ENCODE measurements around the gene SH3RF2. TPM values are rescaled to one million over a fixed set of nuclear protein-coding genes. Genes with fewer than 3 reads are reported as not detected.

Gene SH3RF2
- total and polyA plus RNA-seq, 2 of the 13 experiments (the other 11 are each of a cell fraction or from before 2014, with no cell fraction given), result 2.6 to 3.7 TPM

Other genes starting within 250 kb of the SH3RF2 start
- 20.3 and 22.9 TPM in 2 replicates for gene PRELID2, start 101.2 kb upstream of the SH3RF2 start, total RNA-seq (2016; rRNA removed; fragmentation: Illumina TruSeq; extraction: Trizol)
- gene PRELID2, start 101.2 kb upstream of the SH3RF2 start, polyA plus RNA-seq (2011; rRNA removed), result 7.7 and 10.0 TPM in 2 replicates
- gene GRXCR2, start 63.6 kb upstream of the SH3RF2 start, total RNA-seq (2016; rRNA removed; fragmentation: Illumina TruSeq; extraction: Trizol), result not detected in 2 replicates
- not detected in 2 replicates for gene GRXCR2, start 63.6 kb upstream of the SH3RF2 start, polyA plus RNA-seq (2011; rRNA removed)
- not detected in 2 replicates for gene PLAC8L1, start 169.0 kb downstream of the SH3RF2 start, total RNA-seq (2016; rRNA removed; fragmentation: Illumina TruSeq; extraction: Trizol)
- gene PLAC8L1, start 169.0 kb downstream of the SH3RF2 start, polyA plus RNA-seq (2011; rRNA removed), result 0.29 and 0.44 TPM in 2 replicates
- 96.5 and 140 TPM in 2 replicates for gene LARS1, start 246.1 kb downstream of the SH3RF2 start, total RNA-seq (2016; rRNA removed; fragmentation: Illumina TruSeq; extraction: Trizol)
- 21.2 and 21.8 TPM in 2 replicates for gene LARS1, start 246.1 kb downstream of the SH3RF2 start, polyA plus RNA-seq (2011; rRNA removed)